Ascending aorta (tissue), 2 donors: ENCODE results near the gene FFAR3. TPM values are rescaled to one million over a fixed set of nuclear protein-coding genes. Genes with fewer than 3 reads are reported as not detected.

Source experiments
- DNase-seq, 2 donors: peaks; one replicate each; pipeline ENCODE4 v3.0.0-alpha.2; 2019; ENCODE audit warnings: low spot score in 2 of 2
- H3K27ac ChIP-seq, 2 donors: fragments of 200-600 bp; sonication (generic); one replicate each; pipeline ENCODE4 v1.5.1; 2016 to 2017; ENCODE audit warnings: mild to moderate bottlenecking in 1 of 2
- H3K27me3 ChIP-seq: fragments of 200-600 bp; sonication (generic); one replicate; pipeline ENCODE4 v1.5.1; 2017
- H3K36me3 ChIP-seq, 2 donors: fragments of 200-600 bp; sonication (generic); one replicate each; pipeline ENCODE4 v1.5.1; 2016
- H3K4me1 ChIP-seq, 2 donors: fragments of 200-600 bp; sonication (generic); one replicate each; pipeline ENCODE4 v1.5.1; 2016 to 2017; ENCODE audit warnings: mild to moderate bottlenecking in 1 of 2
- H3K4me3 ChIP-seq, 2 donors: fragments of 200-600 bp; sonication (generic); one replicate each; pipeline ENCODE4 v1.5.1; 2016 to 2017; ENCODE audit warnings: mild to moderate bottlenecking in 1 of 2
- H3K9me3 ChIP-seq, 2 donors: fragments of 200-600 bp; sonication (generic); one replicate each; pipeline ENCODE4 v1.5.1; 2016
- intact Hi-C: fragments of 100-400 bp; cut with DNase I; formaldehyde crosslinking; loops from one replicate; pipeline ENCODE4 v1.15.1; 2023
- total RNA-seq: library from RNA; depleted of rRNA; stranded (reverse); fragments of >200 nt; gene quantifications from one replicate; pipeline ENCODE4 v1.1.0, GENCODE V29; 2016
- TF ChIP-seq, protein P1 (sequence below), 3 experiments: fragments of 200-600 bp in 2 of 3; fragments of 450-650 bp in 1 of 3; sonication (generic) in 2 of 3; IDR thresholded peaks; one replicate each; pipeline ENCODE4 v1.5.1; 2016 to 2019; ENCODE audit warnings: antibody characterized with exemption in 3 of 3, mild to moderate bottlenecking in 1 of 3, moderate library complexity in 1 of 3

Gene FFAR3
- total RNA-seq, 1 donor from 2014 or later = not detected

DNA sequence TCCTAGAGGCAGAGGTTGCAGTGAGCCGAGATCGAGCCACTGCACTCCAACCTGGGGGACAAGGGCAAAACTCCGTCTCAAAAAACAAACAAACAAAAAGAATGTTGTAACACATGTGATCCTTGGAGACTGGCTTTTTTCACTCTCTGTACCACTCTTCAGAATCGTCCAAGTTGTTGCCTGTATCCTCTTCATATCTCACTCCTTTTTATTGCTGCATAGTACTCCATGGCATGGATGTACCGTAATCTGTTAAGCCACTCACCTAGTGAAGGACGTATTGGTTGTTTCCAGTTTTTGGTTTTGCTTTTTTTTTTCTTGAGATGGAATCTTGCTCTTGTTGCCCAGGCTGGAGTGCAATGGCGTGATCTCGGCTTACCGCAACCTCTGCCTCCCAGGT is 36.2 kb upstream of the FFAR3 start:
- DNase-seq = no peak
- H3K4me1 ChIP-seq = no peaks in the 10 kb centered on the region
- TF ChIP-seq, protein P1, sequence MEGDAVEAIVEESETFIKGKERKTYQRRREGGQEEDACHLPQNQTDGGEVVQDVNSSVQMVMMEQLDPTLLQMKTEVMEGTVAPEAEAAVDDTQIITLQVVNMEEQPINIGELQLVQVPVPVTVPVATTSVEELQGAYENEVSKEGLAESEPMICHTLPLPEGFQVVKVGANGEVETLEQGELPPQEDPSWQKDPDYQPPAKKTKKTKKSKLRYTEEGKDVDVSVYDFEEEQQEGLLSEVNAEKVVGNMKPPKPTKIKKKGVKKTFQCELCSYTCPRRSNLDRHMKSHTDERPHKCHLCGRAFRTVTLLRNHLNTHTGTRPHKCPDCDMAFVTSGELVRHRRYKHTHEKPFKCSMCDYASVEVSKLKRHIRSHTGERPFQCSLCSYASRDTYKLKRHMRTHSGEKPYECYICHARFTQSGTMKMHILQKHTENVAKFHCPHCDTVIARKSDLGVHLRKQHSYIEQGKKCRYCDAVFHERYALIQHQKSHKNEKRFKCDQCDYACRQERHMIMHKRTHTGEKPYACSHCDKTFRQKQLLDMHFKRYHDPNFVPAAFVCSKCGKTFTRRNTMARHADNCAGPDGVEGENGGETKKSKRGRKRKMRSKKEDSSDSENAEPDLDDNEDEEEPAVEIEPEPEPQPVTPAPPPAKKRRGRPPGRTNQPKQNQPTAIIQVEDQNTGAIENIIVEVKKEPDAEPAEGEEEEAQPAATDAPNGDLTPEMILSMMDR (IDR thresholded peaks at IDR 0.05) = no peak
- no peaks in the 10 kb centered on the region for H3K27me3 ChIP-seq
- no peaks in the 10 kb centered on the region for H3K9me3 ChIP-seq
- intact Hi-C loops = no loop called here
- H3K4me3 ChIP-seq = no peak overlapping the region
- no peak overlapping the region for H3K27ac ChIP-seq
- no peaks in the 10 kb centered on the region for H3K36me3 ChIP-seq

DNA sequence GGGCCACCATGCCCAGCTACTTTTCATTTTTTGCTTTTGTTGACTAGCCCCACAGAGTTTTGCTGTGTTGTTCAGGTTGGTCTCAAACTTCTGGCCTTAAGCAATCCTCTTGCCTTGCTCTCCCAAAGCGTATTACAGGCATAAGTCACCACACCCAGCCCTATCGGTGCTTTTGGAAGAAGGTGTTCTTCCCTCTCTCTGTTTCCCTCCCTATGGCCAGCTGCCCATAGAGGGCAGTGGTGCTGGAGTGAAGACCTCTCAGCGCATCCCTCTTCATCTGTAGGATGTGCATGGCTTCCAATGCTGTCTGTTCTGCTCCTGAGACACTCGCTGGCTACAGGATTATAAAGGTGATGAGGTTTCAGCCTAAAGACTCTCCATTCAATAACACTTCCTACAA is 30.6 kb upstream of the FFAR3 start:
- TF ChIP-seq, protein P1 (IDR thresholded peaks at IDR 0.05) = no peak
- Histone ChIP-seq H3K4me1 (no peaks in the 10 kb centered on the region), H3K4me3 (no peak overlapping the region), H3K27me3 (no peaks in the 10 kb centered on the region), H3K27ac (no peak overlapping the region), H3K9me3 (no peaks in the 10 kb centered on the region), H3K36me3 (no peaks in the 10 kb centered on the region)
- DNase-seq = no peak
- intact Hi-C loops = no loop called here

DNA sequence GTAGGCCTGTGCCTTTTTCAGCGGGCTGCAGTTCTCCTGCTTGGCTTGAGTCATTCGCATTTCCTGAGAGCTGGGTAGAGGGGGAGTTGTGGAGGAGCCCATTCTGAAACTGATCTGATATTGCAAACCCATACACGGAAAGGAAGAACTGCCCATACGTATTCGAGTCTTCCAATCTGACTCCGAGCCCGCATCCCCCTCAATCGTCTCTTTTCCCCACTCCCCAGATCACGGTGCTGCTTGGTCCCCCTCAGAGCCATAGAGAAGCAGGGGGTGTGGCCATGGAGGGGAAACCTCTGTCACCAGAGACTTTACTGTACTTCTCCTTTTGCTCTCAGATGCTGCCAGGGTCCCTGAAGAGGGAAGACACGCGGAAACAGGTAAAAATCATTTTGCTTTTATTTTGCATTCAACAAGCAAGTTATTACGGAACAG is 29.4 kb upstream of the FFAR3 start, which contains the start of gene CD22:
Gene CD22, plus strand, starts transcription at position 337 of the 435 bp plus-strand sequence. CDS start 2,854 bp downstream, outside the sequence.
- H3K36me3 ChIP-seq = no peaks in the 10 kb centered on the region
- intact Hi-C loops = no loop called here
- H3K4me1 ChIP-seq = no peaks in the 10 kb centered on the region
- H3K4me3 ChIP-seq = no peak within 1 kb of the TSS
- TF ChIP-seq, protein P1 (IDR thresholded peaks at IDR 0.05) = no peak
- H3K9me3 ChIP-seq = no peaks in the 10 kb centered on the region
- DNase-seq = no peak
- H3K27me3 ChIP-seq = no peaks in the 10 kb centered on the region
- no peak within 1 kb of the TSS for H3K27ac ChIP-seq

DNA sequence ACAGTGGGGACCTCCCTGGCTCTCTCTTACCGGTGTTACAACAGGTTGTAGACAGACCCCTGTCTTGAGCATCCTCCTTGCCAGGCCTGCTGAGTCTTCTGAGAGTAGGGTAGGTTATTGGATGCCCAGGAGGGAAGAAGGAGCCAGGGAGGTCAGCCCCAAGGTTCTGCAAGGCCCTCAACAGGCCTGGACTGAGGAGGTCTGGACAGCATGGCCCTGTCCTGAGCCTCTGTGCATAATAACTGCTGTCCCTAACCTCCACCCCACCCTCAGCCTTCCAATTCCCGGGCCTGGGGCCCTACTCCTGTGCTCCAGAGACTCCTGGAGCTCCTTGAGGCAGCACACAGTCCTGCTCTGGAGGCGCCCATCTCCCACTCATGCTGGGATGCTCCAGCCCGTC is 28.9 kb upstream of the FFAR3 start:
- intact Hi-C loops = no loop called here
- no peaks in the 10 kb centered on the region for H3K4me1 ChIP-seq
- H3K4me3 ChIP-seq = no peak overlapping the region

DNA sequence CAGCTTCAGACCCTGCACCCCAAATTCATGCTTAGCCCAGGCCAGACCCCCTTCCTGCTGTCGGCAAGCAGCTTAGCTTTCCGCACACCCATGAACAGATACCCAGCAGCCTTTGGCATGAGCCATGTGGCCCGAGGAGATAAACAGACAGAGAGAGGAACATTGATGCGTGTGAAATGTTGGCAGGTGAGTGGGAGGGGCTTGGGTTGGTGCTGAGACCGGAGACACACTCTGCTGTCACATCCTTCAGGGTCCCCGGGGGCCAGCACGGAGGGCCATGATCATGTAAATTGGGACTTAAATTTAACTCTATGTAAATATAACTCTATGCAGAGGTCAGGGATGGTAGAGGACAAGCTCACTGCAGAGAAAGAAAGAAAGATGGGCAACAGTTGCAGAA is 27.8 kb upstream of the FFAR3 start:
- Histone ChIP-seq H3K4me3 (no peak overlapping the region), H3K27ac (no peak overlapping the region), H3K9me3 (no peaks in the 10 kb centered on the region), H3K36me3 (no peaks in the 10 kb centered on the region), H3K4me1 (no peaks in the 10 kb centered on the region), H3K27me3 (no peaks in the 10 kb centered on the region)
- DNase-seq = no peak
- TF ChIP-seq, protein P1 (IDR thresholded peaks at IDR 0.05) = no peak
- intact Hi-C loops = no loop called here

More for the DNA sequence above, 28.9 kb upstream of the FFAR3 start:
- H3K36me3 ChIP-seq = no peaks in the 10 kb centered on the region
- H3K27me3 ChIP-seq = no peaks in the 10 kb centered on the region
- TF ChIP-seq, protein P1 (IDR thresholded peaks at IDR 0.05) = no peak
- H3K27ac ChIP-seq = no peak overlapping the region
- DNase-seq = no peak
- no peaks in the 10 kb centered on the region for H3K9me3 ChIP-seq
